Peyer's patch (tissue), 4 donors: ENCODE data around the gene SULT1C4. TPM values are rescaled to one million over a fixed set of nuclear protein-coding genes. Genes with fewer than 3 reads are reported as not detected.

ENCODE experiments used
- DNase-seq, 3 donors: peaks; one replicate each; pipeline ENCODE4 v3.0.0-alpha.2; 2017 to 2019
- H3K27ac ChIP-seq, 4 donors: fragments of 200-600 bp; sonication (generic); one replicate each; pipeline ENCODE4 v1.5.1; 2016 to 2019
- H3K27me3 ChIP-seq, 2 donors: fragments of 200-600 bp; sonication (generic); one replicate each; pipeline ENCODE4 v1.5.1; 2019
- H3K36me3 ChIP-seq, 3 donors: fragments of 200-600 bp; sonication (generic); one replicate each; pipeline ENCODE4 v1.5.1; 2016 to 2019
- H3K4me1 ChIP-seq, 4 donors: fragments of 200-600 bp; sonication (generic); one replicate each; pipeline ENCODE4 v1.5.1; 2016 to 2019
- H3K4me3 ChIP-seq, 4 donors: fragments of 200-600 bp; sonication (generic); 1 replicate in 3 of 4; 2 replicates in 1 of 4; pipeline ENCODE4 v1.5.1; 2016 to 2019; ENCODE audit warnings: mild to moderate bottlenecking in 1 of 4
- H3K9me3 ChIP-seq, 4 donors: fragments of 200-600 bp; sonication (generic); one replicate each; pipeline ENCODE4 v1.5.1; 2016 to 2019; ENCODE audit warnings: mild to moderate bottlenecking in 1 of 4
- POLR2A ChIP-seq, 2 donors: fragments of 450-650 bp; IDR thresholded peaks; one replicate each; pipeline ENCODE4 v1.5.1; 2017; ENCODE audit warnings: antibody characterized with exemption in 2 of 2, mild to moderate bottlenecking in 2 of 2, moderate library complexity in 2 of 2
- total RNA-seq, 4 donors: library from RNA; depleted of rRNA; stranded (reverse); fragments of >200 nt; gene quantifications; one replicate each; pipeline ENCODE4 v1.1.0, GENCODE V29; 2016
- TF ChIP-seq, protein P1 (sequence below), 6 experiments: fragments of 450-650 bp in 4 of 6; fragments of 200-600 bp in 2 of 6; sonication (generic) in 1 of 6; IDR thresholded peaks; one replicate each; pipeline ENCODE4 v1.5.1; 2017 to 2019; ENCODE audit warnings: antibody characterized with exemption in 6 of 6, mild to moderate bottlenecking in 3 of 6, moderate library complexity in 1 of 6

Gene SULT1C4
- total RNA-seq, 4 donors from 2014 or later = 1.3 to 5.8 (median 1.9) TPM; not detected in 1

GRCh38 chr2:108376774-108377173 lies 980 bp upstream of the SULT1C4 start:
- H3K36me3 ChIP-seq = no peaks in the 10 kb centered on the region
- no peaks in the 10 kb centered on the region for H3K27me3 ChIP-seq
- H3K27ac ChIP-seq = peak overlapping the region in 1 of 4 donors; percentile 3
- TF ChIP-seq, protein P1, sequence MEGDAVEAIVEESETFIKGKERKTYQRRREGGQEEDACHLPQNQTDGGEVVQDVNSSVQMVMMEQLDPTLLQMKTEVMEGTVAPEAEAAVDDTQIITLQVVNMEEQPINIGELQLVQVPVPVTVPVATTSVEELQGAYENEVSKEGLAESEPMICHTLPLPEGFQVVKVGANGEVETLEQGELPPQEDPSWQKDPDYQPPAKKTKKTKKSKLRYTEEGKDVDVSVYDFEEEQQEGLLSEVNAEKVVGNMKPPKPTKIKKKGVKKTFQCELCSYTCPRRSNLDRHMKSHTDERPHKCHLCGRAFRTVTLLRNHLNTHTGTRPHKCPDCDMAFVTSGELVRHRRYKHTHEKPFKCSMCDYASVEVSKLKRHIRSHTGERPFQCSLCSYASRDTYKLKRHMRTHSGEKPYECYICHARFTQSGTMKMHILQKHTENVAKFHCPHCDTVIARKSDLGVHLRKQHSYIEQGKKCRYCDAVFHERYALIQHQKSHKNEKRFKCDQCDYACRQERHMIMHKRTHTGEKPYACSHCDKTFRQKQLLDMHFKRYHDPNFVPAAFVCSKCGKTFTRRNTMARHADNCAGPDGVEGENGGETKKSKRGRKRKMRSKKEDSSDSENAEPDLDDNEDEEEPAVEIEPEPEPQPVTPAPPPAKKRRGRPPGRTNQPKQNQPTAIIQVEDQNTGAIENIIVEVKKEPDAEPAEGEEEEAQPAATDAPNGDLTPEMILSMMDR (IDR thresholded peaks at IDR 0.05) = no peak
- no peak for TF ChIP-seq POLR2A (IDR thresholded peaks at IDR 0.05)
- H3K4me3 ChIP-seq = no peak overlapping the region
- no peak for DNase-seq
- H3K9me3 ChIP-seq = no peaks in the 10 kb centered on the region
- H3K4me1 ChIP-seq = no peaks in the 10 kb centered on the region

DNA sequence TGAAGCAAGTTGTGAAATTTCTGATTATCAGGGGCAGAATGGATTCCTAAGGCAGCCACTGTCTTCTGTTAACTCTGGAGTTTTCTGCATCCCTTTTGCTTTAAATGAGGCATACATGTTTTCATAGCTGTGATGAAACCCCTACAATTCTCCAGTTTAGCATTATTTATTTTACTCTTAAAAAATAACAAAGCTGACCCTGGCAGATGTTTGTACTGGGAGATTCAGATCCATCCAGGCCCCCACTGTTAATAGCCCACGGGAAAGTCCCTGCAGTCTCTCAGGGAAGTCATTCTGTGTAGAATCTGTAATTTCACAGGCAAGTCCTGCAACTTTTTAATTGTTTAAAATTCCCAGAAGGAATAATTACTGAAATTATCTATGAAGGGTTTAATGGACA lies 353 bp upstream of the SULT1C4 start:
- H3K36me3 ChIP-seq = no peaks in the 10 kb centered on the region
- no peaks in the 10 kb centered on the region for H3K9me3 ChIP-seq
- peak overlapping the region in 1 of 4 donors; percentile 20 for H3K27ac ChIP-seq
- no peaks in the 10 kb centered on the region for H3K27me3 ChIP-seq
- peak overlapping the region in 1 of 4 donors; percentile 30 for H3K4me3 ChIP-seq
- no peaks in the 10 kb centered on the region for H3K4me1 ChIP-seq
- no peak for TF ChIP-seq POLR2A (IDR thresholded peaks at IDR 0.05)
- TF ChIP-seq, protein P1 (IDR thresholded peaks at IDR 0.05) = no peak
- DNase-seq = no peak

GRCh38 chr2:108378851-108379250 lies 1.1 kb downstream of the SULT1C4 start:
- H3K9me3 ChIP-seq = no peaks in the 10 kb centered on the region
- no peaks in the 10 kb centered on the region for H3K36me3 ChIP-seq
- no peak overlapping the region for H3K27ac ChIP-seq
- no peaks in the 10 kb centered on the region for H3K27me3 ChIP-seq
- peak overlapping the region in 1 of 4 donors; percentile 30 for H3K4me3 ChIP-seq
- H3K4me1 ChIP-seq = no peaks in the 10 kb centered on the region
- no peak for DNase-seq
- TF ChIP-seq, protein P1 (IDR thresholded peaks at IDR 0.05) = no peak

- H3K9me3 ChIP-seq = no peaks in the 10 kb centered on the region
Observed at GRCh38 chr2:108382196-108382595, 4.4 kb downstream of the SULT1C4 start.

DNA sequence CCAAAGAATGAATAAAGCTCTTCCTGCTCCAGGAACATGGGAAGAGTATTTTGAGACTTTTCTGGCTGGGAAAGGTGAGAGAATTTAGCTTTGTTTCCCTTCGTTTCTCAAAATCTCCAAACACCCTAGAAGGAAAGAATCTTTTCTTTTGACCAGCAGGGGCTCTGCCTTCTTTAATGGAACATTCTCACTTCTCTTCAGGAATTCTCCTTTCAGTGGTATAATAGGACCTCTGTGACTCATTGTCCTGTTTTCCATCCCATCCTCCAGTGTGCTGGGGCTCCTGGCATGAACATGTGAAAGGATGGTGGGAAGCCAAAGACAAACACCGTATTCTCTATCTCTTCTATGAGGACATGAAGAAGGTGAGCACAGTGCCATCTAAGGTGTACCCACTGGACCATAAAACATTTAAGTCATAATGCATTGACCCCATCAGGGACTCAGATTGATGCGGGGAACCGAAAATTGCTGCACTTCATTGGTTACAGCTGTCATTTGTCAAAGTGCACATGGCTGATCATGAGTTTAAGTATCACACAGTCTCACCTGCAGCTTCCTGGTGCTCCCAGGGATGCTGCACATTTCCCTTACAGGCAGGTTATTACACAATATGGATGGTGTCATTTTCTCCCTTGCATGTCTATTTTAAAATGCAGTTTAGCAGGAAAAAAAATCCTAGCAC lies 5.5 kb downstream of the SULT1C4 start:
- Histone ChIP-seq H3K4me1 (no peaks in the 10 kb centered on the region), H3K27ac (no peak overlapping the region), H3K9me3 (no peaks in the 10 kb centered on the region), H3K36me3 (no peaks in the 10 kb centered on the region), H3K4me3 (no peak overlapping the region), H3K27me3 (no peaks in the 10 kb centered on the region)
- TF ChIP-seq POLR2A (IDR thresholded peaks at IDR 0.05) = no peak
- TF ChIP-seq, protein P1 (IDR thresholded peaks at IDR 0.05) = no peak
- no peak for DNase-seq

More at GRCh38 chr2:108382196-108382595, 4.4 kb downstream of the SULT1C4 start:
- Histone ChIP-seq H3K27me3 (no peaks in the 10 kb centered on the region), H3K4me3 (no peak overlapping the region), H3K4me1 (no peaks in the 10 kb centered on the region), H3K36me3 (no peaks in the 10 kb centered on the region), H3K27ac (no peak overlapping the region)
- TF ChIP-seq, protein P1 (IDR thresholded peaks at IDR 0.05) = no peak
- TF ChIP-seq POLR2A (IDR thresholded peaks at IDR 0.05) = no peak
- no peak for DNase-seq
